Gastroesophageal sphincter (tissue), 3 donors: ENCODE data around the gene TNN.

Experiments
- POLR2A ChIP-seq, 2 donors: fragments of 450-650 bp; IDR thresholded peaks; one replicate each; pipeline ENCODE4 v1.6.1; 2017; ENCODE audit warnings: antibody characterized with exemption in 2 of 2, mild to moderate bottlenecking in 2 of 2, moderate library complexity in 1 of 2
- POLR2AphosphoS5 ChIP-seq: sonication (generic); formaldehyde crosslinking; IDR thresholded peaks from one replicate; pipeline ENCODE4 v1.6.1; 2017; ENCODE audit warnings: antibody characterized with exemption
- TF ChIP-seq, protein P1 (sequence below), 4 experiments: fragments of 200-600 bp in 2 of 4; fragments of 450-650 bp in 2 of 4; sonication (generic) in 1 of 4; IDR thresholded peaks; one replicate each; pipeline ENCODE4 v1.5.1; 2017 to 2019; ENCODE audit warnings: antibody characterized with exemption in 4 of 4, mild to moderate bottlenecking in 2 of 4, moderate library complexity in 2 of 4

DNA sequence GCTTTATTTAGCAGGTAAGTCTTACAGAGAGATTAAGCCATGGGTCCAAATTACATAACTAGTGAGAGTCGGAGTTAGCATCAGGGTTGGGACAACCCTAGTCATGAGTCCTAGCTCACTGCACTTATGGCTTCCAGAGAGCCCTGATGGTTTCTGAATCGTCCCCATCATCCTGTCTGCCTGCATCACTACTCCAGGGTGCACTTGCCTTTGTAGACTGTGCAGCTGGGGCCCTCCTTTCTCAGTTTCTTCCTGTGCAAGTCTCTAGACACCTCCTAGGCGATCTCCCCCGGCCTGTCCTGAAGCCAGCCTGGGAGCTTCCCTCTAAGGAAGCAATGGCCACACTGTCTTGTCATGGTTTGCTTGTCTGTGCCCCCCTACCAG is 87.8 kb downstream of the TNN start:
- TF ChIP-seq POLR2AphosphoS5 (no peak), POLR2A (IDR thresholded peaks at IDR 0.05) (no peak)
- TF ChIP-seq, protein P1, sequence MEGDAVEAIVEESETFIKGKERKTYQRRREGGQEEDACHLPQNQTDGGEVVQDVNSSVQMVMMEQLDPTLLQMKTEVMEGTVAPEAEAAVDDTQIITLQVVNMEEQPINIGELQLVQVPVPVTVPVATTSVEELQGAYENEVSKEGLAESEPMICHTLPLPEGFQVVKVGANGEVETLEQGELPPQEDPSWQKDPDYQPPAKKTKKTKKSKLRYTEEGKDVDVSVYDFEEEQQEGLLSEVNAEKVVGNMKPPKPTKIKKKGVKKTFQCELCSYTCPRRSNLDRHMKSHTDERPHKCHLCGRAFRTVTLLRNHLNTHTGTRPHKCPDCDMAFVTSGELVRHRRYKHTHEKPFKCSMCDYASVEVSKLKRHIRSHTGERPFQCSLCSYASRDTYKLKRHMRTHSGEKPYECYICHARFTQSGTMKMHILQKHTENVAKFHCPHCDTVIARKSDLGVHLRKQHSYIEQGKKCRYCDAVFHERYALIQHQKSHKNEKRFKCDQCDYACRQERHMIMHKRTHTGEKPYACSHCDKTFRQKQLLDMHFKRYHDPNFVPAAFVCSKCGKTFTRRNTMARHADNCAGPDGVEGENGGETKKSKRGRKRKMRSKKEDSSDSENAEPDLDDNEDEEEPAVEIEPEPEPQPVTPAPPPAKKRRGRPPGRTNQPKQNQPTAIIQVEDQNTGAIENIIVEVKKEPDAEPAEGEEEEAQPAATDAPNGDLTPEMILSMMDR (IDR thresholded peaks at IDR 0.05), result no peak
